GM12878 (cell line): ENCODE measurements around the gene BTBD9.

ENCODE experiments used
- HCFC1 ChIP-seq: fragments of 150-350 bp; IDR thresholded peaks from 2 replicates; pipeline ENCODE4 v1.6.1; 2014; ENCODE audit warnings: low read length
- TF ChIP-seq, protein P1 (sequence below), 3 experiments: IDR thresholded peaks in 2 of 3; conservative IDR thresholded peaks in 1 of 3; 2 replicates each; pipeline ENCODE4 v1.5.1; 2011; ENCODE audit warnings: low read depth in 3 of 3, low read length in 3 of 3, mild to moderate bottlenecking in 3 of 3, control low read depth in 2 of 3, moderate library complexity in 2 of 3, inconsistent platforms in 1 of 3, mixed read lengths in 1 of 3; ENCODE audit not compliant: control insufficient read depth in 2 of 3, insufficient read depth in 1 of 3; ENCODE audit errors: extremely low read depth in 1 of 3

DNA sequence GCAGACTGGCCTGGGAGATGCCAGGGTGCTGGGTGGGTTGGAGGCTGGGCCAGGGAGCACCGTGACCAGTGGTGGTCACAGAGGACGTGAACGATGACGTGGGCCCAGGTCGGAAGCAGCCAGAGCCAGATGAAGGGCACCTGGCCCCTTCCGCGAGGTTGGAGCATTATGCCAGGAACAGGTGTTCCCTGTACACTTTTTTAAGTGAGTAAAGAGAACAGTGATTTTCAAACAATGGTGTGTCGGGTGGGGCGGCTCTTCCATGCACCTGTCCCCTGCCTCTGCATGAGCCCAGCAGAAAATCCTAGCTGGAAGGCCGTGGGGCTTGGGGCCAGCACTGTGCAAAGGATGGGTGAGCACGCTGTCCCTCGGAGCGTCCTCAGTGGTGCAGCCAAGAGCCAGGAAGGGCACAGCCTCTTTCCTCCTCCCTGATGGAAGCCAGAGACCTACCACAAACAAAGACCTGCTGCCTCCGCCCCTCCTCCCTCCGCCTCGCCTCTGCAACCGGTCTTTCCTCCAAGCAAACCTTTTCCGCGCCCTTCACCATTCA is 469.7 kb downstream of the BTBD9 start:
- TF ChIP-seq, protein P1, sequence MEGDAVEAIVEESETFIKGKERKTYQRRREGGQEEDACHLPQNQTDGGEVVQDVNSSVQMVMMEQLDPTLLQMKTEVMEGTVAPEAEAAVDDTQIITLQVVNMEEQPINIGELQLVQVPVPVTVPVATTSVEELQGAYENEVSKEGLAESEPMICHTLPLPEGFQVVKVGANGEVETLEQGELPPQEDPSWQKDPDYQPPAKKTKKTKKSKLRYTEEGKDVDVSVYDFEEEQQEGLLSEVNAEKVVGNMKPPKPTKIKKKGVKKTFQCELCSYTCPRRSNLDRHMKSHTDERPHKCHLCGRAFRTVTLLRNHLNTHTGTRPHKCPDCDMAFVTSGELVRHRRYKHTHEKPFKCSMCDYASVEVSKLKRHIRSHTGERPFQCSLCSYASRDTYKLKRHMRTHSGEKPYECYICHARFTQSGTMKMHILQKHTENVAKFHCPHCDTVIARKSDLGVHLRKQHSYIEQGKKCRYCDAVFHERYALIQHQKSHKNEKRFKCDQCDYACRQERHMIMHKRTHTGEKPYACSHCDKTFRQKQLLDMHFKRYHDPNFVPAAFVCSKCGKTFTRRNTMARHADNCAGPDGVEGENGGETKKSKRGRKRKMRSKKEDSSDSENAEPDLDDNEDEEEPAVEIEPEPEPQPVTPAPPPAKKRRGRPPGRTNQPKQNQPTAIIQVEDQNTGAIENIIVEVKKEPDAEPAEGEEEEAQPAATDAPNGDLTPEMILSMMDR (IDR thresholded peaks at IDR 0.05 in 2 of 3, conservative IDR thresholded peaks at IDR 0.05 in 1 of 3; ENCODE audit: control insufficient read depth in 2 of 3, extremely low read depth in 1 of 3, insufficient read depth in 1 of 3, low read depth in 3 of 3, low read length in 3 of 3) = no peak
- TF ChIP-seq HCFC1 = no peak
